Right kidney (tissue), 1 donor: ENCODE results near the gene SKP2.
"Not testable (repeated sequence)": the region's sequence is repeated elsewhere in the genome, so short reads cannot be mapped to it uniquely, and the experiment has no call there.

Experiments
- DNase-seq: peaks from one replicate; pipeline ENCODE4 v3.0.0-alpha.2; 2016

Gene SKP2

DNA sequence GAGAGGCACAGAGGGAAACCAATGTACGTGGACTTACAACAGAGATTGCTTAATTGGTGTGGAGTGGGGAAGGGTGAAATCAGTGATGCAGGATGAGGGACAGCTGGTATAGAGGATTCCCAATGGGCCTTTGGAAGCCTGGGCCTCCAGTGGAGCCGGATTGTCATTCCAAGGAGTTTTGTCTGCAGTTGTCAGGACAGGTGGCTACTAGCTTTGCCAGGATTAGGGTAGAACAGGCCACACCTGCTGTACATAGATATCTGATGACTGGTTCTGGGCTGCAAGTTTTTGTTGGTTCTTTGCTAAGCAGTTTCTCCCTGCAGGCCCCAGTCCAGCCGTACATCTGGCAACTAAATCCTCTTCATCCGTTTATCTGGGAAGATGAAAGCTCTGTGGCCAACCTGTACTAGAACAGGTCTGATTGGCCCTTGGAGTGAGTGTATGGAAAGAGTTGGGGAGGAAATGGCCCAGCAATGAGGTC lies 4.2 kb downstream of the SKP2 start:
- no peak for DNase-seq

DNA sequence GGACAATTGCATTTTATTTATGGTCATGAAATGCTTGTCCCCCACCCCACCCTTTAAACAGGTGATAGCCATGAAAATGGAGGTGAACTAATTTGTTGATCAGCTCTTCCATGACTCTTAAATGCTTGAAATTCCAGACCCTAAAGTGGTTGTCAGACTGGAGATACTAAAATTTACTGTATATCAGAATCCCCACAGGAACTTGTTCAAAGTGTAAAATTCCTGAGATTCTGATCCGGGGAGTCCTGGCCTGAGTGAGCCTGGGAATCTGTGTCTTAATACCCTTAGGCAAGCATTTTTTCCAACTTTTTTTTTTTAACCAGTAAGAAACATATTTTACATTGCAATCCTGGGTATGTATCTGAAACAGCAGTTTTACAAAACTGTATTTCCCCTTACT lies 4.7 kb downstream of the SKP2 start:
- DNase-seq = no peak

DNA sequence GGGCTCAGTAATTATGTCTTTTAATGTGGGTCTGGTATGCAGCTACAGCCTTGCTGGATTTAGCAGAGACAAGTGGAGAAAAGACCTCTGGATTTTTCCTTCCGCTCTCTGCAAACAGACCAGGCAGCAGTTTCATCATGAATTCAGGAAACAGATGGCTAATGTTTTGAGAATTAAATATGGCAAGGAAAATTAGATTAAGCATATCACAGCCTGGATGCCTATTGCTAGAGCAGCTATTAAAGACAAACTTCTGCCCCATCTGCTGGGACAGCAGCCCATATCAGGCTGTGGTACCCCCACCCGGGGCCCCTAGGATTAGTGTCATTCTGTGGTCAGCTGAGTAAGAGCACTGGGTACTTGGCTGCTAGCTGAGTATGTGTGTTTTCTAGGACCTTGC lies 6.2 kb downstream of the SKP2 start:
- DNase-seq = no peak

DNA sequence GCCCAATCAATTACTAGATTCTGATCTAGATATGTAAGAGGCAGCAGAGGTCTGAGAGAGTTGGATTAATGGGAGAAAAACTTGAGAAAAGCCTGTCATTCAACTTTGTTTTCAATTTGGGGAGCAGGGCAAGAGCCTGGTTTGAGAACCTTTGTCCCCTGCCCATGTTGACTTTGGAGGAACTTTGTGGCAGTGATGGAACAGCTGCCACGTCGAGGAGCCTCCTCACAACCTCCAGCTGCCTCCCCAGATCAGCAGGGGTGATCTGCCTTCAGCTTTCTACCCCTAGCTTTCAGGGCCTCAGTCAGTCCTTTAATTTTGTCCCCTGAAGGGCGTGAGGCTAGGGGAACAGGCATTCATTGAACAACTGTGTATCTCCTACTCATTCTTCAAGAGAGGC lies 8.7 kb downstream of the SKP2 start:
- DNase-seq = no peak

DNA sequence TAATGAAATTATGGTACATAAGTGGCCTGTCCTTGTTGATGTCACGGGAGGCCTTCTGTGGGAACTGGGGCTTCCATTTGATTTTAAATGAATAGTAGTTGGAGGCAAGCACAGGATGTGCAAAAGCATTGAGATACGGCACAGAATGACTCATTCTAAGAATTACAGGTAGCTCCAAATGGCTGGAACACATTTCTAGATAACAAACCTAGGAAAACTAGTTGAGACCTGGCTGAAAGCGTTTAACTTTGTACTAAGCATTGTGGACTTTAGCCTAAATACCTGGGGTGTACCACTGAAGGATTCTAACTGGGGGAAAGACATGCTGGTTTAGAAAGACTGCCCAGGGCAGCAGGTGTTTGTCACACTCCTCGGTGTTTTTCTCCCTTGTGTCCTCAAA lies 9.4 kb downstream of the SKP2 start:
- no peak for DNase-seq

DNA sequence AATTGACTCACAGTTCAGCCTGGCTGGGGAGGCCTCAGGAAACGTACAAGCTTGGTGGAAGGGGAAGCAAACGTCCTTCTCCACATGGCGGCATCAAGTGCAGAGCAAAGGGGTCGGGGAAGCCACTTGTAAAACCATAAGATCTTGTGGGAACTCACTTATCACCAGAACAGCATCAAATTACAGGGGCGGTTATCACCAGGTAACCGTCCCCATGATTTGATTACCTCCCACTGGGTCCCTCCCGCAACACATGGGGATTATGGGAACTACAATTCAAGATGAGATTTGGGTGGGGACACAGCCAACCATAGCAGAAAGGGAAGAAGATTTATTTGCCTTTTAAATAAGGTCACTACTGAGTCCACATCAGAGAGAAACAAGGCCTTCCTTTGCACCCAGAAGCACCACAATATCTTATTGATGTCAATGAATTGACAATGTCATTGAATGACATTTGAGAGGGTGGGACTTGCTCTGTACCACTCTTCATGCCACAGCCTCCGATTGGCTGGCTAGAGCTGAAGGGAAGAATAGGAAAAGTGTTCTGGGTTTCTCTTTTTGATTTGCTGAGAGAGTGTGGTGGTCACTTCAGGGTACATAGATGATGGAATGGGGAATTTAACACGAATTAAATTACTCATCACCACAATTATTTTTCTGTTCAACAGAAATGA lies 11.0 kb downstream of the SKP2 start:
- DNase-seq = no peak

DNA sequence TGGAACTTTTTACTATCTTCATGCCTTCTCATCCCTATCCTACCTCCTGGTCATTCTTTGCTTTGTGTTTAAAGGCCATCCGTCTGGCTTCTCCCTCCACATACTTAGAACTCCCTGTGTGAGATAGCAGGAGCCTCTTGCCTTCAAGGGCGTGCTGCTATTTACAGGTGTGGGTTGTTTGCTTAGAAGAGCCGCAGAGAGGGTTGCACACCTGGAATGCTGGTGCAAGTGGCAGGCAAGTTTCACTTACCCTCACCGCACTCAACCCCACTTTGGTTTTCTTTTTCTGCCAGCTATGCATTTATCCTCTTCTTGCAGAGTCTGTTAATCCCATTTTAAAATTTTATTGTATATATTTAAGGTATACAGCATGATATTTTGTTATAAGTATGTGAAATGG lies 12.6 kb downstream of the SKP2 start:
- DNase-seq = no peak

DNA sequence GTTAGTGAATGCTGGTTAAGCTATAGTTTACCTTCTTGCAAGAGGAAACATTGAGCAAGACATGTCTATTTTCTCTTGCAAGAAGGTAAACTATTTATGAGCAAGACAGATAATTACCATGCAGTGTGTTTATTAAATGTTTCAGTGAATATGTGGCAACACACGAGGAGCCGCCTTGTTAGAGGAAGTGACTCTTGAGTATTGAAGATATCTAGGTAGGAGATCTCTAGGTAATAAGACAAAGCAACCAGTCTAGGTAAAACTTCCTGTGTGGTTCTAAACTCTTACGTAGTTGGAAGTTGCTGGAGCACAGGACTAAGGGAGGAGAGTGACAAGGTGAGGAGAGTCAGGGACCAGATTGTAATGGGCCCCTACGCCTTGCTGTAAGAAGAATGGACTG lies 16.8 kb downstream of the SKP2 start:
- no peak for DNase-seq

DNA sequence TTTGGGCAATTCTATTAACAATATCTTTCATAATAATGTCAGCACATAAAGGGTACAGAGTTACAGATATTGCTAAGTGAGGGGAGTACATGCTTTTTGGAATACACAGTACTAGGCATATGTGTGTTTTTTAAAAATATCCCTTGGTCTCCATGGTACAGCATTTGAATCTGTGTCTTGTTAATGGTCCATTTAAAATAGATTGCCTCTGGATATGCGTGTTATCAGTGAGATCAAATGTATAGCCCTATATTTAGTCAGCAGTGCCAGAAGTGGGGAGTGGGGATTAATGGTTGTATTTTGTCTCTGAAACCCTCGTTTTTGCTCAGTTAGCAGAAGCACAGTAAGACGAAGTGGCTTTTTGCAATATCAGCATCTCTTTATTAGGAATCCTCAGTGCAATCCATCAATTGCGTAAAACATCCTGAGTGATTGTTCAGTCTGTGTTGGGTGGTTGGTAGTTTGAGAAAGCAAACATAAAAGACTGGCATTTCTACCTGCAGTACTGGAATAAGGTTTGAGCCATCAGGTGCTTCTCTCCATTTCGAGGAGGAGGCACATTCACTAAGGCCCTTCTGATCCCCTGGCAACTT lies 19.0 kb downstream of the SKP2 start:
- DNase-seq = no peak

DNA sequence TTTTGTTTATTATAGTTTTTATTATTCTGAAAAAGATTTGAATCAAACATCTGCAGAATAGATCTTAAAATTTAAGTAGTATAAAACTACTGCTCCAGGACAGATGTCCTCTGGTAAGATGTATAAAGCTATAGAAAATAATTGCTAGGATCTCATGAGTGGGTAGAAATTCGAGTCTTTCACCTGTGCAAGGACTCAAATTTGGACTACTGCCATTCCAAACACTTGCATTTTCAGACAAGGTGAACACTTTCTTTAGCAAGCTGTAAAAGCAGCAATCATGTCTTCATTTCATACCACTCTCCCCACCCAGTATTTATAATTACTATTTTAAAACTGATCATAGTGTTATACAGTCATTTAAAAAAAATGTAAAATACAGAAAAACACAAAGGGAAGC lies 20.7 kb downstream of the SKP2 start:
- no peak for DNase-seq

DNA sequence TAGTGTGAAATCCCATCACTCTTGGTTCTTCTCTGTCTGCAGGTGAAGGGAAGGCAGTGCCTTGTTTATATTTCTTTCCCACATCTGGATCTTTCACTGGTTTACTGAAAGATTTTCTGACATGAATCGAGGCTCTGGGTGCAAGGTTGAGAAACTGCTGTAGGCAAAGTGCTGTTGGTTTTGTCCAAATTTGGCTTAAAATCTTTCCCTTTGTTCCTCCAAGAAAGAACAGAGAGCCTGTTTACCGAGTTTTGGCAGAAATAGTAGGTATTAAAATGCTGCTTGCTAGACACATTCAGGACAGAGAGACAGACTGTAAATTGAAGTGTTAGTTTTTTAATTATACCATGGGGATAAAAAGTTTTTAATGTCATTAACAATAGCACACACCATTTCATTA lies 21.5 kb downstream of the SKP2 start:
- DNase-seq = no peak

DNA sequence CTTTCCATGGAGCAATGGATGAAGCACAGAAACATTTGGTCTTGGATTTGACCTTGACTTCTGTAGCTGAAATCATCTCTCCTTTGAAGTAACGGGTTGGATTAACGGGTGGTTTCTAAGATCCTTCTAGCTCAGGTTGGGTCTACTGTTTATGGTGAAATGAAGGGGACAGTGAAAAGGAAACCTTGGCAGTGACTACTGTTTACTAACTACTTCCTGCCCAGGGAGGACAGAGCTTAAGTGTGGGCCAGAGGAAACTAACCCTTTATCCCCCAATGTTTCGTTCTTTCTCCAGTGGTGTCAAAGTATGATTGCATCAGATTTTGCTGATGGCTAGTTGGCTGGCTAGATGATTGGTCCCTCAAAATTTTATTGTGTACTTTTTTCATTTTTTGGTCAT lies 22.2 kb downstream of the SKP2 start:
- no peak for DNase-seq

DNA sequence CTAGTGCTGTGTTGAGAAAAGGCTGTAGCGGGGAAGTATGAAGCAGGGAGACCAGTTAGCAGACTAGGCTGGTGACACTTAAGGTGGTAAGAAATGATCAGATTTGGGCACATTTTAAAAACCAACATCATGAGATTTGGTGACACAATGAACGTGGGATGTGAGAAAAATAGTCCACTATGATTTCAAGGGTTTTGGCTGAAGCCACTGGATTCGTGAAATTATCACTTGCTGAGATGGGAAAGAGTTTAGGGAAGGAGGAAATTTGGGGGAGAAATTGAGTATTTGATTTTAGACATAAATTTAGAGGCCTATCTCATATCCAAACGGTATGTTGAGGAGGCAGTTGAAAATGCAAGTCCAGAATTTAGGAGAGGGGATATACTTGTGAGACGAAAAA lies 23.1 kb downstream of the SKP2 start:
- no peak for DNase-seq

DNA sequence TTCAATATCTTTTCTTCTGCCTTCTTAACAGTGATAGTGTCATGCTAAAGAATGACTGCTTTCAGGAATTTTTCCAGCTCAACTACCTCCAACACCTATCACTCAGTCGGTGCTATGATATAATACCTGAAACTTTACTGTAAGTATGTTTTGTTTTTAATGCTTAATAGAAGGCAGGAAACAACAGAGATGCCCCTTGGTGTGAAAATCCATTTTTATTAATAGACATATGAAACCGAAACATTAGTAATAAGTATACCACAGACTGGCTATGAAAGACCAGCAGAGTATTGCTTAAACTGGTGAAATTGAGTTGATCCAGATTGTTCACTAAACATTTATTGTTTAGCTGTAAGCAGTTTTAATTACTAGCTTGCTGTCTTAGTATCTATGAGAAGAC lies 25.2 kb downstream of the SKP2 start:
- no peak for DNase-seq

DNA sequence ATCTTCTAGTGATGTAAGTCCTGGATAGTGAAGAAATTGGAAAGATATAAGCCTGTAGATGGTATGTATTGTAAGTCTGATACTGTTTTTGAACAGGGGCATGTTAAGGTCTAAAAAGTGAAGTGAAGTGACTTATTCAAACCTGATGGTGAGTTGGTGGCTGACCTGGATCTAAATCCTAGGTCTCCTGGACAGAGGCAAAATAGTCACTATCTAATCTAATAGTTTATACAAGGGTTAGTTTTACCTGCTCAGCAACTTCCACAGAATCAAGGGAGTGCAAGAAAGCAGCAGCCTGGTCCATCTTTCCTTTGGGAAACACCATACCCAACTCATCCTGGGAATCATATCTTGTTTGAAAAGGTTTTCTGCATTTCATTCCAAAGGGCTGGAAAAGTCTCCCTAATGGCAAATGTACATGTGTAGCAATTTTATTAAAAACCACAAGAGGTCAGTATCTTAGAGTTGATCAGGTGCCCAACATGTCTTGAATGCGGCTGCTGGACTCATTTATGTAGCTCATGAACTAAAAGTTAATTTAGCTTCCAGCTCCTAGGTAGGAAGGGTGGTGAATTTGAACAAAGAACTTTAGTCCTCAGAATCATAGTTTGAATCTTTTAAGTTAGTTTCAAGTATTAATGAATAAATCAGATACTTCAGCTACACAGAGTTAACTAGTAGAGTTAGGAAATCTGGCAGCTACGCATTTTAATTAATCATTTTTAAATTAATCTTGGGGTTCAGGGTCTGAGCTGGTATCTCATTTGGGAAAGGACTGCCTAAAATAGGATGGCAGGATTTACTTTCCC lies 26.0 kb downstream of the SKP2 start:
- DNase-seq = no peak

DNA sequence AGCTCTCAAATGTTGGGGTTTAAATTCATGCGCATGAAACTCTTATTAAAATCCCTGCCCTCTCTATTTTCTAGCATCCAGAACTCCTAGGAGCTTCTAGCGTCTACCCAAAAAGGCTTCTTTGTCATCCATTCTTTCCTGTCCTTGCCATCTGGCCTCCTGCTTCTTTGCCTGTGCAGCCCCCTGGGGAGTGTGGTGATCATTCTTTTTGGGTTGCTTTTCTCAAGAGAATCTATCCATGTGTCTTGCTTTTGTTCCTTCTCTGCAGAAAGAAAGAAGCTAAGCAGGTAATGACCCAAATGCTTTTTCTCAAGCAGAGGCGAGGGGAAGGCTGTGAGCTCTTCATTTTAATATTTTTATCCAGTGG lies 26.6 kb downstream of the SKP2 start:
- no peak for DNase-seq

DNA sequence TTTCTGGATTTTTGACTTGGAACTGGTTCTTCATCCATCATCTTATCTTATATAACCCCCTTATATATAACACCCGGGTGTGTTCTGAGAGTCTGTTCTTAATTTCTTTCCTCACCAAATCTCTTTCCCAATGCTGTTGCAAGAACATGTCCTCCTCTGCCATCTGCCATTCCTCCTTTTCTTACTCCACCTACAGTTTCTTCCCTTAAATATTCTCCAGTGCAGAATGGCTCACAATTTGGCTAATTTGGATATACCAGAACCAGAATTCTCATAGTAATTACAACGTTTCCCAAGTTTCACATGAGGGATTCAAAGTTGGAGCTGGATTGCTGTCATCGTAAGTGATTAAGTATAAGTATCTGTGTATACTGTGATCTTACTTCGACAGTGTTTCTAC lies 28.0 kb downstream of the SKP2 start:
- no peak for DNase-seq

DNA sequence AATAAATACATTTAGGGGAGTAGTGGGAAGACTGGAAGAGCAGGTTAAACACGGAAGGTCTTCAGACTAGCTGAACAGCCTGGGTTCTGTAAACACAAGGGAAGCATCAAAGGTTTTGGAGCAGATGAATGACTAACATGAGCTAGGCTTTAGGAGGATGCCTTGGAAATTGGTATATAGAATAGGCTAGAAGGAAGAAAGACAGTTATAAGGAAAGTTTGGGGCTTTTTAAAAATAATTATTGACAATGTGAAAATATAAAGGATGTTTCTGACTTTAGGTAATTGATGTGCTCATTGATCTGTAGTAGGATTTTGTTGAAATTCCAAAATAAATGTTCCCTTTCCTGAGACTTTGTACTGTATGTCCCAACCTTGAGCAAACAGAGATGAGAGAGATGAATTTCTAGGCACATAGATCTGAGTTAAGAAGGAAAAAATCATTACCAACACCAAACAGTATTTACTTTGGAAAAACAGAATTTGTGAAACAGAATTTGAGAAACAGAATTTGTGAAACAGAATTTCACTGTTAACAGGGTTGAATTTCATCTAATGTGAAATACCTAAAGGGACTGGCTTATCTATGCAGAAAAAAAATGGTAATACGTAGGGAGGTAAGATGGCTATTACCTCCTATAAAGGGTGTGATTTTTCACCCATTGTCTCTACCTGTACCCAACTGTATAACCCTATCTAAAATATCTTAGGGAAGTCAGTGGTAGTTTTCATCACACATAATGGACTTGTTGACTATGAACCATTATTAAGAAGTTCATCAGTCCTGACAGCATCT lies 28.8 kb downstream of the SKP2 start:
- no peak for DNase-seq

DNA sequence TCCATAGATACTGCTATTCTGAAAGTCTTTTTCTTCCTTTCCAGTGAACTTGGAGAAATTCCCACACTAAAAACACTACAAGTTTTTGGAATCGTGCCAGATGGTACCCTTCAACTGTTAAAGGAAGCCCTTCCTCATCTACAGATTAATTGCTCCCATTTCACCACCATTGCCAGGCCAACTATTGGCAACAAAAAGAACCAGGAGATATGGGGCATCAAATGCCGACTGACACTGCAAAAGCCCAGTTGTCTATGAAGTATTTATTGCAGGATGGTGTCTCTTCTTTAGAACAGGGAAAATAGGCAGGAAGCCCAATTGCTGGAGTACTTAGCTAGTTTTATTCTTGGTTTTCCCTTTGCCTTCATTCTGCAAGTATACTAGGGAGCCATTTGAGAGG lies 29.9 kb downstream of the SKP2 start:
- no peak for DNase-seq

DNA sequence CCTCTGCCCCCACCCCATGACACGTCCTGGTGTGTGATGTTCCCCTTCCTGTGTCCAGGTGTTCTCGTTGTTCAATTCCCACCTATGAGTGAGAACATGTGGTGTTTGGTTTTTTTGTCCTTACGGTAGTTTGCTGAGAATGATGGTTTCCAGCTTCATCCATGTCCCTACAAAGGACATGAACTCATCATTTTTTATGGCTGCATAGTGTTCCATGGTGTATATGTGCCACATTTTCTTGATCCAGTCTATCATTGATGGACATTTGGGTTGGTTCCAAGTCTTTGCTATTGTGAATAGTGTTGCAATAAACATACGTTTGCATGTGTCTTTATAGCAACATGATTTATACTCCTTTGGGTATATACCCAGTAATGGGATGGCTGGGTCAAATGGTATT lies 32.5 kb downstream of the SKP2 start:
- DNase-seq = not testable (repeated sequence)

DNA sequence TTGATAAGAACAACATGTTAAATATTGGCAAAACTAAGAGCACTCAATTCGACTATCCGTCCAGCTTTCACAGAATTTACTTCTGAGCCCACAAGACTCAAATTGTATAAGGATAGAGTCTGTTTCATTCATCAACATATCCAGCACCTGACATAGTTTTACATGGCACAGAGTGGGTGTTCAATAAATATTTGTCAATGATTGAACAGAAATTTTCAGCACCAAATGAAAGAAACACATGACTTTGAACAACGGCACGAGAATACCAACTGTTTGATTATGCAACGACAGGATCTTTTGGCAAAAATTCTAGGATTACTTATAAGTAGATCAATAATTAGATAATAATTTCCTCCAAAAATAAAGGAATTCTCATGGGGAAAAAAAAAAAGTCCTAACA lies 41.8 kb downstream of the SKP2 start:
- no peak for DNase-seq

DNA sequence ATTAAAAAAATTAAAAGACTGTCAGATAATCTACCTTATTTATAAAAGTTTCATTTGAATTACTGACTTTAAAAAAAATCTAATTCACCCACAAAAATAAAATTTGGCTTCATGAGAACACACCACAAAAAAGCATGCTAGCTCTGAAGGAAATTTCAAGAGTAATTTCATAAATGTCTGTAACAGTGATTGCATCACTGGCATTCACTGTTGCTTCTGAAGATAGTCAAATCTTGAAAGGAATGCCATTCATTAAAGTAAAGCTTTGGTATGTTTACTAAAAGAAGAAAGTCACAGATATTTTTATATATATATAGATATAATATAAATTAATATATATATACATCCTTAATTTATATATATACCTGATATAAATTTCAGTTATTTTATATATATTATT lies 46.4 kb downstream of the SKP2 start:
- DNase-seq = no peak

DNA sequence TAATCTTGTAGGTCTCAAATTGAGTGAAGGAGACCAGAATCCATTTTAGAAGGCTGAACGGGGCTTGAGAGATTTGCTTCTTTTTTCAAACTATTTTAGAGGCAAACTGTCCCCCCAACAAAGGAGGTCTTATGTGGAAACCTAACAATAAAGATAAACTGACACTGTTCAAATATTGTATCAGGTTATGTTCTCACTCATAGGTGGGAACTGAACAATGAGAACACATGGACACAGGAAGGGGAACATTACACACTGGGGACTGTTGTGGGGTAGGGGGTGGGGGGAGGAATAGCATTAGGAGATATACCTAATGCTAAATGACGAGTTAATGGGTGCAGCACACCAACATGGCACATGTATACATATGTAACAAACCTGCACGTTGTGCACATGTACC lies 46.9 kb downstream of the SKP2 start:
- DNase-seq = not testable (repeated sequence)
